Pons (tissue), 1 donor: ENCODE data around the gene TMEM244.
A peak's percentile ranks its signal among the peaks of the same experiment; 100 is the strongest.
"Not testable (repeated sequence)": the region's sequence is repeated elsewhere in the genome, so short reads cannot be mapped to it uniquely, and the experiment has no call there.

Experiments
- DNase-seq: peaks from one replicate; pipeline ENCODE4 v3.0.0-alpha.2; 2016; ENCODE audit warnings: low spot score

TMEM244 gene

GRCh38 chr6:129860908-129861665, at the start of gene TMEM244:
TSS of gene TMEM244 (minus strand) at chr6:129861315. CDS start at chr6:129861188, 127 bp downstream.
- DNase-seq, result peak; percentile 52

GRCh38 chr6:129908858-129909257, 47.7 kb upstream of the TMEM244 start:
- no peak for DNase-seq

- DNase-seq, result no peak
Measured at GRCh38 chr6:129908356-129908755, 47.2 kb upstream of the TMEM244 start.

GRCh38 chr6:129906515-129907077, 45.5 kb upstream of the TMEM244 start:
- DNase-seq, result no peak

GRCh38 chr6:129903082-129903481, 42.0 kb upstream of the TMEM244 start:
- no peak for DNase-seq

GRCh38 chr6:129902681-129903080, 41.6 kb upstream of the TMEM244 start:
- no peak for DNase-seq

GRCh38 chr6:129901910-129902309, 40.8 kb upstream of the TMEM244 start:
- no peak for DNase-seq

- no peak for DNase-seq
Measured at GRCh38 chr6:129895692-129896091, 34.6 kb upstream of the TMEM244 start.

- DNase-seq, result peak; percentile 20
Measured at GRCh38 chr6:129894921-129895320, 33.8 kb upstream of the TMEM244 start.

GRCh38 chr6:129893640-129894039, 32.5 kb upstream of the TMEM244 start:
- DNase-seq, result peak; percentile 52

GRCh38 chr6:129890701-129891100, 29.6 kb upstream of the TMEM244 start:
- DNase-seq, result no peak

- no peak for DNase-seq
Measured at GRCh38 chr6:129890164-129890563, 29.0 kb upstream of the TMEM244 start.

GRCh38 chr6:129889580-129889979, 28.5 kb upstream of the TMEM244 start:
- no peak for DNase-seq

- DNase-seq, result no peak
Measured at GRCh38 chr6:129886401-129887155, 25.5 kb upstream of the TMEM244 start.

GRCh38 chr6:129884211-129884610, 23.1 kb upstream of the TMEM244 start:
- no peak for DNase-seq

GRCh38 chr6:129882510-129883023, 21.5 kb upstream of the TMEM244 start:
- DNase-seq, result no peak

- not testable (repeated sequence) for DNase-seq
Measured at GRCh38 chr6:129877894-129878293, 16.8 kb upstream of the TMEM244 start.

GRCh38 chr6:129875610-129876520, 14.8 kb upstream of the TMEM244 start:
- DNase-seq, result no peak

- no peak for DNase-seq
Measured at GRCh38 chr6:129874837-129875236, 13.7 kb upstream of the TMEM244 start.

GRCh38 chr6:129872586-129872985, 11.5 kb upstream of the TMEM244 start:
- DNase-seq, result no peak

GRCh38 chr6:129871221-129871620, 10.1 kb upstream of the TMEM244 start:
- DNase-seq, result no peak

- no peak for DNase-seq
Measured at GRCh38 chr6:129867403-129867802, 6.3 kb upstream of the TMEM244 start.
